HEK293T (cell line): ENCODE measurements around the gene DHRSX.

Experiments used
- ARNT ChIP-seq: fragments of 450-650 bp; IDR thresholded peaks from 2 replicates; pipeline ENCODE4 v1.6.1; 2017; ENCODE audit warnings: mild to moderate bottlenecking
- BHLHE40 ChIP-seq: fragments of 450-650 bp; IDR thresholded peaks from 2 replicates; pipeline ENCODE4 v1.6.1; 2016; ENCODE audit warnings: mild to moderate bottlenecking, moderate library complexity, borderline replicate concordance
- FOXA1 ChIP-seq: fragments of 450-650 bp; IDR thresholded peaks from 2 replicates; pipeline ENCODE4 v1.6.1; 2016; ENCODE audit warnings: mild to moderate bottlenecking
- FOXK2 ChIP-seq: fragments of 450-650 bp; IDR thresholded peaks from 2 replicates; pipeline ENCODE4 v1.6.1; 2016; ENCODE audit warnings: mild to moderate bottlenecking
- HDGF ChIP-seq: fragments of 450-650 bp; IDR thresholded peaks from 2 replicates; pipeline ENCODE4 v1.6.1; 2017; ENCODE audit warnings: antibody characterized with exemption, borderline replicate concordance
- L3MBTL2 ChIP-seq: fragments of 450-650 bp; conservative IDR thresholded peaks from 2 replicates; pipeline ENCODE4 v1.6.1; 2016; ENCODE audit warnings: mild to moderate bottlenecking
- NFRKB ChIP-seq: fragments of 450-650 bp; IDR thresholded peaks from 2 replicates; pipeline ENCODE4 v1.6.1; 2016; ENCODE audit warnings: mild to moderate bottlenecking, moderate library complexity
- SP1 ChIP-seq: fragments of 450-650 bp; IDR thresholded peaks from 2 replicates; pipeline ENCODE4 v1.6.1; 2017
- SUZ12 ChIP-seq: fragments of 450-650 bp; IDR thresholded peaks from 2 replicates; pipeline ENCODE4 v1.6.1; 2016; ENCODE audit warnings: mild to moderate bottlenecking
- ZNF384 ChIP-seq: fragments of 450-650 bp; IDR thresholded peaks from 2 replicates; pipeline ENCODE4 v1.6.1; 2016

- TF ChIP-seq FOXK2 = no peak
- no peak for TF ChIP-seq FOXA1
- TF ChIP-seq SUZ12 = no peak
- no peak for TF ChIP-seq SP1
- TF ChIP-seq HDGF = no peak
- TF ChIP-seq BHLHE40 = no peak
- no peak for TF ChIP-seq ARNT
- no peak for TF ChIP-seq ZNF384
- no peak for TF ChIP-seq NFRKB
- TF ChIP-seq L3MBTL2 = no peak
Measured at GRCh38 chrX:2402361-2402690, 98.5 kb downstream of the DHRSX start.
